Stomach smooth muscle (tissue), 2 donors: ENCODE results near the gene GRID2.

Source experiments
- H3K27ac ChIP-seq: one replicate; pipeline ENCODE4 v1.7.0; 2013; ENCODE audit warnings: mild to moderate bottlenecking, low read length, inconsistent platforms
- H3K27me3 ChIP-seq, 2 donors: one replicate each; pipeline ENCODE4 v1.7.0; 2013; ENCODE audit warnings: low read length in 2 of 2; ENCODE audit not compliant: insufficient read depth in 2 of 2, control insufficient read depth in 1 of 2
- H3K36me3 ChIP-seq, 2 donors: one replicate each; pipeline ENCODE4 v1.7.0; 2013; ENCODE audit warnings: low read length in 2 of 2; ENCODE audit not compliant: control insufficient read depth in 2 of 2, insufficient read depth in 2 of 2
- H3K4me1 ChIP-seq: one replicate; pipeline ENCODE4 v1.7.0; 2013; ENCODE audit warnings: low read length; ENCODE audit not compliant: control insufficient read depth, insufficient read depth
- H3K4me3 ChIP-seq, 2 donors: one replicate each; pipeline ENCODE4 v1.7.0; 2013; ENCODE audit warnings: low read length in 2 of 2
- H3K9ac ChIP-seq, 2 donors: one replicate each; pipeline ENCODE4 v1.7.0; 2013; ENCODE audit warnings: low read length in 2 of 2, mild to moderate bottlenecking in 1 of 2
- H3K9me3 ChIP-seq, 2 donors: one replicate each; pipeline ENCODE4 v1.7.0; 2013; ENCODE audit warnings: low read length in 2 of 2; ENCODE audit not compliant: control insufficient read depth in 2 of 2
- donor health status: healthy.
- donor health status: Pancreatic carcinoma.

The GRID2 gene

GRCh38 chr4:92885632-92886031, 581.9 kb downstream of the GRID2 start:
- Histone ChIP-seq H3K9ac (no peak overlapping the region), H3K4me1 (no peaks in the 10 kb centered on the region), H3K9me3 (no peaks in the 10 kb centered on the region), H3K27ac (no peak overlapping the region), H3K36me3 (no peaks in the 10 kb centered on the region), H3K27me3 (no peaks in the 10 kb centered on the region), H3K4me3 (no peak overlapping the region)

GRCh38 chr4:92952426-92952825, 648.7 kb downstream of the GRID2 start:
- H3K4me3 ChIP-seq: no peak overlapping the region
- no peaks in the 10 kb centered on the region for H3K4me1 ChIP-seq
- no peak overlapping the region for H3K27ac ChIP-seq
- no peak overlapping the region for H3K9ac ChIP-seq
- H3K9me3 ChIP-seq: no peaks in the 10 kb centered on the region
- no peaks in the 10 kb centered on the region for H3K27me3 ChIP-seq
- H3K36me3 ChIP-seq: no peaks in the 10 kb centered on the region

- Histone ChIP-seq H3K27me3 (no peaks in the 10 kb centered on the region), H3K4me1 (no peaks in the 10 kb centered on the region), H3K27ac (no peak overlapping the region), H3K9me3 (no peaks in the 10 kb centered on the region), H3K9ac (no peak overlapping the region), H3K36me3 (no peaks in the 10 kb centered on the region), H3K4me3 (no peak overlapping the region)
Measured at GRCh38 chr4:92952897-92953296, 649.1 kb downstream of the GRID2 start.

- Histone ChIP-seq H3K4me3 (no peak overlapping the region), H3K9ac (no peak overlapping the region)
Measured at GRCh38 chr4:92953462-92953861, 649.7 kb downstream of the GRID2 start.

GRCh38 chr4:92961881-92962280, 658.1 kb downstream of the GRID2 start:
- Histone ChIP-seq H3K36me3 (no peaks in the 10 kb centered on the region), H3K9me3 (no peaks in the 10 kb centered on the region)

More at GRCh38 chr4:92953462-92953861, 649.7 kb downstream of the GRID2 start:
- Histone ChIP-seq H3K27me3 (no peaks in the 10 kb centered on the region), H3K9me3 (no peaks in the 10 kb centered on the region), H3K4me1 (no peaks in the 10 kb centered on the region), H3K27ac (no peak overlapping the region), H3K36me3 (no peaks in the 10 kb centered on the region)

GRCh38 chr4:92962831-92963230, 659.1 kb downstream of the GRID2 start:
- Histone ChIP-seq H3K36me3 (no peaks in the 10 kb centered on the region), H3K27ac (no peak overlapping the region), H3K9ac (no peak overlapping the region), H3K4me3 (no peak overlapping the region), H3K4me1 (no peaks in the 10 kb centered on the region), H3K9me3 (no peaks in the 10 kb centered on the region), H3K27me3 (no peaks in the 10 kb centered on the region)

More at GRCh38 chr4:92961881-92962280, 658.1 kb downstream of the GRID2 start:
- Histone ChIP-seq H3K27me3 (no peaks in the 10 kb centered on the region), H3K4me1 (no peaks in the 10 kb centered on the region), H3K9ac (no peak overlapping the region), H3K4me3 (no peak overlapping the region), H3K27ac (no peak overlapping the region)

- H3K36me3 ChIP-seq: no peaks in the 10 kb centered on the region
- H3K9ac ChIP-seq: no peak overlapping the region
- H3K27ac ChIP-seq: no peak overlapping the region
- H3K9me3 ChIP-seq: no peaks in the 10 kb centered on the region
- no peak overlapping the region for H3K4me3 ChIP-seq
- H3K27me3 ChIP-seq: no peaks in the 10 kb centered on the region
- H3K4me1 ChIP-seq: no peaks in the 10 kb centered on the region
Measured at GRCh38 chr4:92968556-92968955, 664.8 kb downstream of the GRID2 start.

GRCh38 chr4:92968996-92969395, 665.2 kb downstream of the GRID2 start:
- H3K9me3 ChIP-seq: no peaks in the 10 kb centered on the region
- no peak overlapping the region for H3K27ac ChIP-seq
- H3K4me3 ChIP-seq: no peak overlapping the region
- H3K9ac ChIP-seq: no peak overlapping the region
- H3K27me3 ChIP-seq: no peaks in the 10 kb centered on the region
- H3K4me1 ChIP-seq: no peaks in the 10 kb centered on the region
- no peaks in the 10 kb centered on the region for H3K36me3 ChIP-seq

- H3K27ac ChIP-seq: no peak overlapping the region
- no peaks in the 10 kb centered on the region for H3K4me1 ChIP-seq
- H3K9me3 ChIP-seq: no peaks in the 10 kb centered on the region
- H3K4me3 ChIP-seq: no peak overlapping the region
- no peaks in the 10 kb centered on the region for H3K27me3 ChIP-seq
- H3K36me3 ChIP-seq: no peaks in the 10 kb centered on the region
- H3K9ac ChIP-seq: no peak overlapping the region
Measured at GRCh38 chr4:92969650-92970379, 666.0 kb downstream of the GRID2 start.

GRCh38 chr4:92970996-92971395, 667.2 kb downstream of the GRID2 start:
- Histone ChIP-seq H3K9me3 (no peaks in the 10 kb centered on the region), H3K27me3 (no peaks in the 10 kb centered on the region), H3K4me3 (no peak overlapping the region), H3K4me1 (no peaks in the 10 kb centered on the region), H3K27ac (no peak overlapping the region), H3K36me3 (no peaks in the 10 kb centered on the region), H3K9ac (no peak overlapping the region)

GRCh38 chr4:92988301-92988700, 684.5 kb downstream of the GRID2 start:
- H3K9ac ChIP-seq: no peak overlapping the region
- H3K36me3 ChIP-seq: no peaks in the 10 kb centered on the region
- H3K27ac ChIP-seq: no peak overlapping the region
- H3K4me3 ChIP-seq: no peak overlapping the region
- no peaks in the 10 kb centered on the region for H3K27me3 ChIP-seq
- no peaks in the 10 kb centered on the region for H3K9me3 ChIP-seq
- no peaks in the 10 kb centered on the region for H3K4me1 ChIP-seq
